ENCODE results near the gene APEX2.

- TF ChIP-seq YY1 (IDR thresholded peaks at IDR 0.05; ENCODE audit: insufficient read depth, insufficient read length) = no peak
- no peak for TF ChIP-seq ZNF274 (IDR thresholded peaks at IDR 0.05; ENCODE audit: low read depth, low read length)
- TF ChIP-seq SUZ12 (IDR thresholded peaks at IDR 0.05; ENCODE audit: extremely low read depth, insufficient read depth, insufficient read length) = no peak
Measured at GRCh38 chrX:54979432-54979831, 20.7 kb upstream of the APEX2 start.
